GM18870 (cell line): ENCODE measurements around the gene GCGR.

ENCODE experiments used
- ATAC-seq: cut with Tn5 transposase; IDR thresholded peaks from one replicate; pipeline ENCODE4 v1.9.1; 2021; ENCODE audit warnings: moderate library complexity; ENCODE audit not compliant: unreplicated experiment

GCGR gene

DNA sequence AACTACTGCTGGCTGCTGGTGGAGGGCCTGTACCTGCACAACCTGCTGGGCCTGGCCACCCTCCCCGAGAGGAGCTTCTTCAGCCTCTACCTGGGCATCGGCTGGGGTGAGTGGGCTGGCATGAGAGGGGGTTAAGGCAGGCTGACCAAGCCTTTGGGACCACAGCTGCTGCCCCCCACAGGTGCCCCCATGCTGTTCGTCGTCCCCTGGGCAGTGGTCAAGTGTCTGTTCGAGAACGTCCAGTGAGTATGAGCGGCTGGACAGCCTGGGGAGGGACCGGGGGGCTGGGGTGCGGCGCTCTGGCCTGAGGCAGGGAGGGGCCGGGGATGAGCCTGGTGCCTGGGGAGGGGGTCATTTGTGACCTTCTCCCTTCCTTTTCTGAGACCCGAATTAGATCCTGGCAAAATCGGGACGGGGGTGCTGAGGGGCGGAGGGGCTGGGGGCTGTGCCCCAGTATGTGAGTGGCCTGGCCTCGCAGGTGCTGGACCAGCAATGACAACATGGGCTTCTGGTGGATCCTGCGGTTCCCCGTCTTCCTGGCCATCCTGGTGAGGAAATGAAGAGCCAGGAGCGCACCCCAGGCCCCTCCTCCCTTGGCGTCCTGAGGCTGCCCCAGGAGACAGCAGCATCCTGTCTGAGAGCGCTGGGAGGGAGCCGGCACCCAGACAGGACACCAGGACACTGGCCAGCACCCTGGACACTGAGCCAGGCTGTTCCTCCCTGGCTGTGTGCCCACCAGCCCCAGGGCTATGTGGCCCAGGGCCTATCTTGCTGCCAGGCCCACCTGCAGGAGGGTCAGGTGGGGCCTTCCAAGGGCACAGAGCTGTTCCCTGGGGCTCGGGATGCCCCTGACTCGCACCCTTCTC lies 8.0 kb downstream of the GCGR start:
- ATAC-seq = no peak

DNA sequence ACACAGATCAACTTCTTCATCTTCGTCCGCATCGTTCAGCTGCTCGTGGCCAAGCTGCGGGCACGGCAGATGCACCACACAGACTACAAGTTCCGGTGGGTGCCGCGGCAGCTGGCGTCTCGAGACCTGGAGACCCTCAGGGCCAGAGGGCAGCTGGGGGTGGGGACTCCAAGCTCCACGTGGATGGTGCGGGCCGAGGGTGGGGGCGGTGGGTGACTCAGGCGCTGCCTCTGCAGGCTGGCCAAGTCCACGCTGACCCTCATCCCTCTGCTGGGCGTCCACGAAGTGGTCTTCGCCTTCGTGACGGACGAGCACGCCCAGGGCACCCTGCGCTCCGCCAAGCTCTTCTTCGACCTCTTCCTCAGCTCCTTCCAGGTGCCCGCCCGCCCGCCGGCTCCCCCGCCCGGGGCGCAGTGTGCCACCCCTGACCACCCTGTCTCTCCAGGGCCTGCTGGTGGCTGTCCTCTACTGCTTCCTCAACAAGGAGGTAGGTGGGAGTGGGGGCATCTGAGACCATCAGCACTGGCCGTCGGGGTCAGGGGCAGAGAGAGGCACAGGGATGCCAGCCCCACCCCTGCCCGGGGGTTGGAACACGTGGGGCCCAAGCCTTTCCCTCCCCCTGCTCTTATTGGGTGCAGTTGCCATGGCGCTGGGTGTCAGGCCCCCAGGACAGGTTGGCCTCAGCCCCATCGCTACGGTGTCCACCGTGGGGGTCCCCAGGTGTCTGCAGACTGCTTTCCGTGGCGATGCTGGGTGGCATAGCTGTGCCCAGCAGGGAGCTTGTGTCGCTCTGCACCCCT lies 8.8 kb downstream of the GCGR start:
- ATAC-seq = no peak

DNA sequence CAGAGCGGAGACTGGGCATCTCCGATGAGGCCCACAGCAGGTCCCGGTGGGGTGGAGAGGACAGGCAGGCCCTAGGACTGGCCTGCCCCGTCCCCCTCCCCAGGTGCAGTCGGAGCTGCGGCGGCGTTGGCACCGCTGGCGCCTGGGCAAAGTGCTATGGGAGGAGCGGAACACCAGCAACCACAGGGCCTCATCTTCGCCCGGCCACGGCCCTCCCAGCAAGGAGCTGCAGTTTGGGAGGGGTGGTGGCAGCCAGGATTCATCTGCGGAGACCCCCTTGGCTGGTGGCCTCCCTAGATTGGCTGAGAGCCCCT lies 9.4 kb downstream of the GCGR start:
- ATAC-seq = no peak

DNA sequence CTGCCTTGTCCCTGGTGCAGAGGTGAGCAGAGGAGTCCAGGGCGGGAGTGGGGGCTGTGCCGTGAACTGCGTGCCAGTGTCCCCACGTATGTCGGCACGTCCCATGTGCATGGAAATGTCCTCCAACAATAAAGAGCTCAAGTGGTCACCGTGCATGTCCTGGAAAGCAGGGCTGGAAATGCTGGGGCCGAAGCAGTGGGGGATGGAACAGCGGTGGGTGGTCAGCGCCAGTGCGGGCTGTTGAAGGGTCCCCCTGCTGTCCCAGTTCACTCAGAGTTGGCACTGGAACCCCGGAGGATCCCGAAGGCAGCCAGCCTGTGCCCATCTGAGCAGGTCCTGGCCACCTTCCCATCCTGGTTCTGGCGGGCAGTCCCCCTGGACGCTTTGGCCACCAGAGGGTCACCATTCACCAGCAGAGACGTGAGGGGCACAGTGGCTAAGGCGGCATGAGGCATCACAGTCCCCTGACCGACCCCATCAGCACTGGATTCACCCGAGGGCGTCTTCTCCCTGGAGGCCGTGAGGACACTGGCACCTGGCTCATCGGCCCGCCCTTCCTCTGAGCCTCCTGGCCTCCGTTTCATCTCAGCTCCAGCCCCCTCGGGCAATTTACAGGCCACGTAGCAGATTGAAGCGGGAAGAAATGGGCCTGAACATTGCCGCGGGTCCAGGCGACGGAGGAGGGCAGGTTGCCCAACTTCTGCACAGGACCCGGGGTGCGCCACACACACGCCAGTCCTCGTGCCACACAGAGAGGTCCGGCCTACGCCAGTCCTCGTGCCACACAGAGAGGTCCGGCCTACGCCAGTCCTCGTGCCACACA lies 10.1 kb downstream of the GCGR start:
- no peak for ATAC-seq

DNA sequence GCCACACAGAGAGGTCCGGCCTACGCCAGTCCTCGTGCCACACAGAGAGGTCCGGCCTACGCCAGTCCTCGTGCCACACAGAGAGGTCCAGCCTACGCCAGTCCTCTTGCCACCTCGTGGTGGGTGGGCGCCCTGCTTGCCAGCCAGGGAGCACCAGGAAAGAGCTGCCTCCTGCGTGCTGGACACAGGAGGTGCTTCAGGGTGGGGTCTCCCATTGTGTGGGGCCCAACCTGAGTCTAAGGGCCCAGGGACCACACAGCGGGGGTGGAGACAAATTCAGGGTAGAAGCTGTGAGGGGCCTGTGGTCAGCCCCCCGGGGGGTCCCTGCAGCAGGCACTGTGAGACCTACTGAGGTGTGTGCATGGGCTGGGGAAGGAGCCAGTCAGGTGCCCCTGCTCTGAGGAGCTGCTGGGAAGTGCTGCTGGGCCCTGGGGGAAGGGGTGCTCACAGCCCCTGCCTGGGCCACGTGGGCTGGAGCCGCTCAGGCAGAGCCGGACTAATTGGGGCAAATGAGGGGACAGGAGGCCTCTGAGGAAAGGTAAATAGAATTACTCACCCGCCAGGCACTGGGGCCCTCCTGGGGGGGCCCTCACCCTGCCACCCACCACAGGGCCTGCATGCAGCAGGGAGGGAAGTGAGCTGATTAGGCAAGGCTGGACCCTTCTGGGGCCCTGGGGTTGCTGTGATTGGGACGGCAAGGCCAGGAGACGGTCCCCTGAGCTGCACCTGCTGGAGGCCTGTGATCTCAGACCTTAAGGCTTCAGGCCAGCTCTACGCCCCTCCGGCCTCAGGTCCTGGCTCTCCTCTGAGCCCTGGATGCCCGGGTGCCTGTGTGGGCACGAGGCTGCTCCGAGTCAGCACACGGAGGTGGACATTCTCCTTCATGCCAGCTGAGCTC lies 11.0 kb downstream of the GCGR start:
- no peak for ATAC-seq

DNA sequence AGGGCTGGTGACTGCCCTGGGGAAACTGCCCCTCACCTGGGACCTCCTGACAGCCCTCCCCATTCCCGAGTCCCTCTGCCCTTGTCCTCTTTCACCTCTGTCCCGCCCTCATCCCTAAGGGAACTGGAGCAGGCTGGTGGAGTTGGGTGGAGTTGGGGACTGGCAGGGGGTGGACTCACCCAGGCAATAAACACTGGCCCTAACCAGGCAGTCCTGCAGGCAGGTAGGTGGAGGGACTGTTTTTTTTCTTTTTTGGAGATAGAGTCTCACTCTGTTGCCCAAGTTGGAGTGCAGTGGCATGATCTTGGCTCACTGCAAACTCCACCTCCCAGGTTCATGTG lies 11.7 kb downstream of the GCGR start:
- ATAC-seq = no peak

DNA sequence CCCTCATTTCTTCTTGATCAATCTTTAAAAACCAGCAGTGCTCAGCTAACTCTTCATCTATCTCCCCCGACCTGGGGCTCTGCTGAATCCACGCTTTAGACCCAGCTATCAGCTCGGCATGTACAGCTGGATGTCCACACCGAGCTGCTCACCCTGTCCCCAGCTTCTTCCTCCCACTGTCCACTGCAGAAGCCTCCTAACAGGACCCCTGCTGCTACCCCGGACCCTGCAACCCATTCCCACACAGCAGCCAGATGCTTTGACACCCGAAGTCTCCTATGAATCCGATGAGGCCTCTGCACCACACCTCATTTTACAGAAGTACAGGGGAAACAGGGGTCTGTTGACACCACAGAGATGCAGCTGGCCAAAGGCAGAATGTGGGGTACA lies 13.8 kb downstream of the GCGR start:
- no peak for ATAC-seq

DNA sequence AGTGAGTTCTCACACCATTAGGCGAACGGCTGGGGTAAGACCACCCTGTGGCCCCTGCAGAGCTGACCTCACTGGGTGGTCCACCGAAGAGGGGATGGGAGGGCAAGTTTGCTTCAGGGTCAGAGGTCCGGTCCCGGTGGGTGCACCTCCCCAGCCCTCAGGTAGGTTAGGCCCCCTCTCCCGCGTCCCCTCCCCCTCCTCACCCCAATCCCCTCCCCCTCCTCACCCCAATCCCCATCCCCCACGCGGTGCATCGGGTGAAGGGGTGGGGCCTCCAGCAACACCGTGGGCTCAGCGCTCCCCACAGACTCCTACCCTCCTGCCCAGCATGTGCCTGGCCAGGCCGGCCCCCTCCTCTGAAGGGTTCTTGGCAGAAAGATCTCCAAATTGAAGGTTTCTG lies 15.8 kb downstream of the GCGR start:
- ATAC-seq = no peak

DNA sequence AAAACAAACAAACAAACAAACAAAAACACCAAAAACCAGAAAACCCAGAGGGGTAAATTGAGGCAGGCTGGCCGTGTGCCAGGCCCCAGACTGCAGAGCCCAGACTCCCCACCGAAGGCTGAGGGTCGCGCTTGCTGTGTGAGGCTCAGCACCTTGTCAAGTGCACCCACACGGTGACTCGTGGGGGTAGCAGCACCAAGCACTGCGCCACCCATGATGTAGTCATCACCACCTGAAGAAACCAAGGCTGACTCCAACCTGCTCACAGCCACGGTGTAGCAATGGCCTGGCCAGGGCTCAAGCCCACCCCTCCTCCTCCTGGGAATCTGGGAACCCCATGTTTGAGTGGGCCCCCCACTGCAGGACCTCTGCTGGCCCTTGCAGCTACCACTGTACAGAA lies 17.2 kb downstream of the GCGR start:
- ATAC-seq = no peak

DNA sequence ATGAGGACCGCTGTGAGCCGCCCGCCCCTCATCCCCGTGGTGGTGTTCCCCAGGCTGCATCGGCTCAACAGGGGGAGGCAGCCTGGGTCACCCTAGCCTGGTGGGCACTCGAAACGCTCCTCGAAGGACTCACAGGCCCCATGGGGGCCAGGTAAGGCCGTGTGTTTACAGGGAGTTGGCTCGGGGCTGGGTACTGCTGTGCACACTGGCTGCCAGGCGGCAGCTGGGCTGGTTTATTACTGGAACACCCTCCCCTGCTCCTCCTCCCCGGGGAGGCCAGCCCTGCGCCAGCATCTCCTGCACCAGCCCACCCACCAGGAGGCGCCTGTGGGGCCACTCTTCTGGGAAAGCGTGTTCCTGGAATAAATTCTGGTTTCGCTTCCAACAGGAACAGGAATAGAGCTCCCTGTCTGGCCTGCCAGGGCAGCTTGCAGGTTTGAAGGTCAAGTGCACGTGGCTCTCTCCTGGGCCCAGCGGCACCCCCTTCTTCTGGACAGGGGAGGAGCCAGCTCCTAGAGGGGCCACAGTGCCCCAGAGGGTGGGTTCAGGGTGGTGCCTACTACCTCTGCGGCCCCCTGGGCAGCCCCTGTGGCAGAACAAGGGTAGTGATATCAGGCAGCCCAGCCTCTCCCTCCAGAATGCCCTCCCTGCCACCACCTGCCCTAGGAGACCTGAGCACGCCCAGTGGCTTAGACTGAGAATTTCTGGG lies 17.8 kb downstream of the GCGR start:
- ATAC-seq = no peak

DNA sequence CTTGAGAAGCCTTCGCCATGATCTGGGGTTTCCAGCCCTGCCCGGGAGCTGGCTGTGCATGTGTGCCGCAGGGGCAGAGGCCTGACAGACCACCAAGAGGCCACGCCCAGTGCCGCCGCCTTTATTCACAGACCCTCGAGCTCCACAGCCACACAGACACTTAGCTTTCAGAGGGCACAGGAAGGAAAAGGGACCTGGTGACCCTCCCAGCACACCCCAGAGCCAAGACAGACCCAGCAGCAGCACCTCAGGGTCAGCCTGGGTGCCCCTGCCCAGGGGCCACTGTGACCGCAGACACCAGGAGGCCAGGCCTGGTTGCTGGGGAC lies 18.3 kb downstream of the GCGR start:
- ATAC-seq = no peak

DNA sequence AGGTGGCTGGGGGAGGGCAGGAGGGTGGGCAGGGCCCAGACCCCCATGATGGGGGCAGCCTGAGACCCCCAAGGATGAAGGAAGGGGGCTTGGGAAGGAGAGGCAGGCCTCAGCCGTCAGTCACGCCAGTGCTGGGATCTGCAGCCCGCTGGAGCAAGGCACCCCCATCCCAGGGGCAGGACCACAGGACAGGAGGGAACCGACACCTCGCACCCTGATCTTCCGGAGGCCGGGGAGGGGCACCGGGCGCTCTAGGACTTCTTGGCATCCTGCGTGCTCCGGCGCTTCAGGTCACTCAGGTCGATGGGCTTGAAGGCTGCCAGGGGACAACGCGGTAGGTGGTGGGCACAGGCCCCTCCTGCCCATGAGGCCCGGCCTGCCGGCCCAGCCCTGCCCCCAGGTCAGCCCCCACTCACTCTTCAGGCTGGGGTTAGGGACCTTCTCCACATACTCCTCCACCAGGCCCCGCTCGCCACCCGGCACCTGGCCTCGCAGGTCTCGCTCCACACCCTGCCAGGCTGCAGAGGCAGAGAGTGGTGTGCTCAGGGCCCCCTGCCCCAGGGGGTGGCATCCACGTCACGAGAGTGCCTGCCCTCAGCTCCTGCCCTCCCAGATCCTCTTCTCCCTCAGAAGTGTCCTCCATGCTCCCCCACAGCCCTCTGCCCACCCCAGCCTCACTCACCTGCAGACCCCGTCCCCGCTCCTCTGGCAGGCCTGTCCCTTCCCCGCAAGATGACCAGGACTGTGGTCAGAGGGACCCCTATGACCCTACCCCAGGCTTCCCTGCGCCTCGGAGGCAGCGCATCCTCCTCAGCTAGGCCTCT lies 19.3 kb downstream of the GCGR start:
- no peak for ATAC-seq

DNA sequence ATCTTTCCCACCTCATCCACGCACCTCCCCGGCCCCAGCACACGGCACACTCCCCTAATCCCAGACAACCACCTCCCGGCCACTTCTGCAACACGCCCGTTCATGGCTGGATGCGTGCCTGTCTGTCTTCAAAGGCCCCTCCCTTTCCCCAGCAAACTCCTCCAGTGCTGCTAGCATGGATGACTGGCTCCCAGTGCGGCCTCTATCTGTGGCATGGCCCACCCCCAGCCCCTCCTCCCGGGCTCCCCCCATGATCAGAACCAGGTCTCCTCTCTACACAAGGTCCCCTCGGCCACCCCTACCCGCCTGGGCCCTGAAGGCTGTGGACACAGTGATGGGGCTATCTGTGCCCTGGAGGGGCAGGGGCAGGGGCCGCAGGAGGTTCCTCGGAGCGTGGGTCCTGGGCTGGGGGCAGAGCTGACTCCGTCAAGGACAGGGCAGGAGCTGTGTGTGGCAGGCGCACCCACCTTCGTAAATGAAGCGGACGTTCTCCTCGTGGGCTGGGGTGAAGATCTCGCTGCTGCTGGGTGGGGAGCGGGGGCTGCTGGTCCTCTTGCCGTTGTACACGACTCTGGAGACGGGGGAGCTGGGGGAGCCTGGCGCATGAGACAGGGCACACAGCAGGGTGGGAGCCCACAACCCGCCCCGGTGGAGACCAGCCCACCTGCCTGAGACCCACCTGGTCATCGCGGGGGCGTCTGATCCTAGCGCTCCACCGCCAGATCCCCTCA lies 20.0 kb downstream of the GCGR start:
- ATAC-seq = no peak

DNA sequence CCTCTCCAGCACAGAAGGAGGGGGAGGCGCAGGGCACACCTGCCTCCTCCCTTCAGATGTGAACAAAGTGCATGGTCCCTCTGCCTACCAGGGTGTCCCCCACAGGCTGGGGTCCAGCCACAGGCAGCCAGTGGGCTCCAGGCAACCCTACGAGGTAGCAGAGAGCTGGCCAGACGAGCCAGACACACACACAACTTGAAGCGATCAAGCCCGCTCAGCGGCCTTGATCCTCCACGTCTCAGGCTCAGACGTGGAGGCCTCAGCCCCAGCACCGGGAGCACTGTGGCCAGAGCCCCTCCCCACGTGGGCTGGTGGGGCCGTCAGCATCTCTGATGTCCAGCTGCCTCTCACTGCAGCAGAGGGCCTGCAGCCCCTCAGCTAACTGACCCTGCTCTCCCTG lies 20.6 kb downstream of the GCGR start:
- no peak for ATAC-seq

DNA sequence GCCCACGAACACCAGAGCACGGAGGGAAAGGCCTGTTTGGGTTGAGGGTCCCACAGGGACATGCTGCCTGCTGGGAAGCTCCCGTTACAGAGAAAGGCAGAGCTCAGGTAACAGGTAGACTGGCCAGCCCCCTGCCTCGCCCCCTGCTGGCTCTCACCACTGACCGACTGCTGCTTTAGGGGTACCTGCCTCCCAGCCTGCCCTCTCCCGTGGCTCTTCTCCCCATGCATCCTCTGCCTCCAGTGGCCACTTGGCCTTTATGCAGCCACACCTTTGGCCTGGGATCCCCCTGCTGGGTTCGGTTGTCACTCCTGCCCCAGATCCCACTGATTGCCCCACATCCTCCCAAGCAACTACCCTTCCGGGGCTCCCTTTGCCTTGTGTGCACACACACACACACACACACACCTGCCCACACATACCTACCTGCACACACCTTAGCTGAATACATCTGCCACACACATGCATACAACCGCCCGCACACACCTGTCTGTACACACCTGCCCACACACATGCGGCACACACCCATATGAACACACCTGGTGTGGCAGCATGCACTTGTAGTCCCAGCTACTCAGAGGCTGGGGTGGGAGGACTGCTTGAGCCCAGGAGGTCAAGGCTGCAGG lies 22.0 kb downstream of the GCGR start:
- ATAC-seq = no peak

DNA sequence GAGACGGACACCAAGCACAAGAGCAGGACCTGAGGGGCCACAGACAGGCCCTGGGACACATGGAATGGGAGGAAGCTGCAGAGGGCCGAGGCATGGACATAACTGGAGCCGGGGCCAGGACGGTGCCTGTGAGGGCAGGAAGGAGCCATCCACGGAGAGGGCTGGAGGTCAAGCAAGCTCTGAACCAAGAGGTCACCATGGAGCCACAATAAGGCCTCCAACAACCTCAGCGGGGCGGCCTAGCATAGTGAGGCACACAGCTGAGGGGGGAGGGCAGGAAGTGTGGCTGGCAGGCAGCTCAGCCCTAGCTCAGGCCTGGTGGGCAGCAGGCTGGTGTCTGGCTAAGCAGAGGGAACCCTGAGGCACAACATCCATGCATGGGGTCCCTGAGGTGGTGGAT lies 24.7 kb downstream of the GCGR start:
- no peak for ATAC-seq

DNA sequence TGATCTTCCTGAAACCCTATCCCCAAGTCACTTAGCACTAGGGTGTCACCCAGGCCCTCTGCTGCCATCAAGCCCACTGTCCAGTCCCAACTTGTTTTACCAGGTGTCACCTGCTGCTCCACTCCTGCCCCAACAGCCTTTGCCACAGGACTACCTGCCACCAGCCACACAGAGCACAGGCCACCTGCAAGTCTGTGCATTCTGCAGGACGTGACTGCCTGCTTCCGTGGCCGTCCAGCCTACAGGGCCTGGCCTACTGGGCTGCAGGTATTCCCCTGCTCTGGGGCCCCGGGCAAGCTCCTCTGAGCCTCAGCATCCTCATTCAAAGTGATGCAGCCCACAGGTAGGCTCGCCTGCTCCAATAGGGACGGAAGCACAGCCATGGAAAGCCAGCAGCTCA lies 25.9 kb downstream of the GCGR start:
- no peak for ATAC-seq

DNA sequence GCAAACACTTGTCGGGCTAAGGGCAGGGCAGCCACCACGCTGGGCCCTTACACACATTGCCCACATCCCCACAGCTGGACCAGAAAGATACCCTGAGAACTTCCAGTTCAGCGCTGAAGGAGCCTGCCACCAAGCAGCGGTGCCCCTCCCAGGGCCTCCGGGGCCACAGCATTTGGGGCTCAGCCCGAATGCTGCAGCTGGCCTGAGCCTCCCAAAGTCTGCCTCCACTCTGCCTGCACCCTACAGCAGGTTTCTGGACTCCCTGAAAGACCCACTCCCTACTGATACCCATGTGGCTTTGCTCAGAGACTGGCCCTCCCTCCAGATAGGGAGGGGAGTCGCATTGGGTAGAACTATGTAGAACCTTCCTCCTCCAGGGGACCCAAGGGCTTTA lies 27.6 kb downstream of the GCGR start:
- no peak for ATAC-seq
